Esophagus squamous epithelium (tissue), 5 donors: ENCODE measurements around the gene GP9. TPM values are rescaled to one million over a fixed set of nuclear protein-coding genes. Genes with fewer than 3 reads are reported as not detected.

Experiments used
- DNase-seq: peaks from one replicate; lab custom pipeline; 2025; lab: John Stamatoyannopoulos, UW
- H3K27ac ChIP-seq, 4 donors: fragments of 200-600 bp; sonication (generic); one replicate each; pipeline ENCODE4 v1.5.1; 2016 to 2019; ENCODE audit warnings: mild to moderate bottlenecking in 1 of 4
- H3K27me3 ChIP-seq, 4 donors: fragments of 200-600 bp; sonication (generic); 1 replicate in 3 of 4; 2 replicates in 1 of 4; pipeline versions ENCODE4 v1.5.1 to v1.6.0; 2017 to 2021; ENCODE audit warnings: antibody characterized with exemption in 1 of 4
- H3K36me3 ChIP-seq, 3 donors: fragments of 200-600 bp; sonication (generic); one replicate each; pipeline ENCODE4 v1.5.1; 2016 to 2019
- H3K4me1 ChIP-seq, 3 donors: fragments of 200-600 bp; sonication (generic); one replicate each; pipeline ENCODE4 v1.5.1; 2017 to 2019
- H3K4me3 ChIP-seq, 4 donors: fragments of 200-600 bp; sonication (generic); 1 replicate in 3 of 4; 2 replicates in 1 of 4; pipeline ENCODE4 v1.5.1; 2016 to 2019; ENCODE audit warnings: mild to moderate bottlenecking in 2 of 4, moderate library complexity in 1 of 4
- H3K9me3 ChIP-seq, 3 donors: fragments of 200-600 bp; sonication (generic); one replicate each; pipeline ENCODE4 v1.5.1; 2016 to 2019
- CTCF ChIP-seq, 6 experiments: fragments of 450-650 bp in 4 of 6; fragments of 200-600 bp in 2 of 6; sonication (generic) in 2 of 6; IDR thresholded peaks; one replicate each; pipeline ENCODE4 v1.5.1; 2016 to 2019; ENCODE audit warnings: antibody characterized with exemption in 6 of 6, mild to moderate bottlenecking in 4 of 6, moderate library complexity in 4 of 6
- POLR2A ChIP-seq, 4 donors: fragments of 450-650 bp; IDR thresholded peaks; one replicate each; pipeline ENCODE4 v1.6.1; 2017; ENCODE audit warnings: antibody characterized with exemption in 4 of 4, mild to moderate bottlenecking in 4 of 4, moderate library complexity in 3 of 4
- WGBS, 2 donors: methylation state at CpG; one replicate each; pipeline ENCODE4 v1.1.5; 2018; 5-methylcytosine and 5-hydroxymethylcytosine counted together
- intact Hi-C: fragments of 100-400 bp; cut with DNase I; formaldehyde crosslinking; loops from one replicate; pipeline ENCODE4 v1.15.0; 2022
- total RNA-seq, 4 donors: library from RNA; depleted of rRNA; stranded (reverse); fragments of >200 nt; gene quantifications; one replicate each; pipeline ENCODE4 v1.1.0, GENCODE V29; 2016
- donor health status: DM: yes; HTN: yes; CAD: no.

GP9 gene
- total RNA-seq, 4 donors from 2014 or later: not detected

- WGBS, 2 donors: 44 to 79% methylated on average over 4 to 6 of the region's 10 CpGs
- Histone ChIP-seq H3K4me1 (peaks cover 6 to 11% (median 6%) of the 10 kb centered on the region in 3 donors), H3K36me3 (peaks cover 0 to 13% (median 0%) of the 10 kb centered on the region in 3 donors), H3K4me3 (no peak overlapping the region), H3K9me3 (no peaks in the 10 kb centered on the region), H3K27me3 (no peaks in the 10 kb centered on the region), H3K27ac (no peak overlapping the region)
- no peak for TF ChIP-seq POLR2A (IDR thresholded peaks at IDR 0.05)
- no peak for TF ChIP-seq CTCF (IDR thresholded peaks at IDR 0.05)
- DNase-seq: no peak
- intact Hi-C loops: no loop called here
Observed at GRCh38 chr3:129031476-129032215, 28.9 kb upstream of the GP9 start.

- Histone ChIP-seq H3K4me3 (no peak overlapping the region), H3K36me3 (peaks cover 0 to 13% (median 0%) of the 10 kb centered on the region in 3 donors), H3K4me1 (no peaks in the 10 kb centered on the region), H3K9me3 (no peaks in the 10 kb centered on the region), H3K27me3 (no peaks in the 10 kb centered on the region), H3K27ac (no peak overlapping the region)
- intact Hi-C loops: no loop called here
- no peak for DNase-seq
- TF ChIP-seq CTCF (IDR thresholded peaks at IDR 0.05) (no peak), POLR2A (IDR thresholded peaks at IDR 0.05) (no peak)
- 87 to 90% methylated on average over 4 to 7 of the region's 14 CpGs for WGBS, 2 donors
Observed at GRCh38 chr3:129032716-129033115, 27.9 kb upstream of the GP9 start.

- WGBS, 2 donors: 69 to 85% methylated on average over 5 to 6 of the region's 7 CpGs
- H3K27ac ChIP-seq: no peak overlapping the region
- no peak for DNase-seq
- no peak overlapping the region for H3K4me3 ChIP-seq
- H3K9me3 ChIP-seq: no peaks in the 10 kb centered on the region
- intact Hi-C loops: no loop called here
- TF ChIP-seq POLR2A (IDR thresholded peaks at IDR 0.05) (no peak), CTCF (IDR thresholded peaks at IDR 0.05) (no peak)
- H3K27me3 ChIP-seq: peaks cover 0 to 2% (median 0%) of the 10 kb centered on the region in 4 donors
- peaks cover 0 to 13% (median 0%) of the 10 kb centered on the region in 3 donors for H3K36me3 ChIP-seq
- no peaks in the 10 kb centered on the region for H3K4me1 ChIP-seq
Observed at GRCh38 chr3:129033151-129033550, 27.4 kb upstream of the GP9 start.

- TF ChIP-seq POLR2A (IDR thresholded peaks at IDR 0.05) (no peak), CTCF (IDR thresholded peaks at IDR 0.05) (no peak)
- H3K27ac ChIP-seq: no peak overlapping the region
- H3K4me3 ChIP-seq: no peak overlapping the region
- DNase-seq: no peak
- intact Hi-C loops: no loop called here
- no peaks in the 10 kb centered on the region for H3K4me1 ChIP-seq
- no peaks in the 10 kb centered on the region for H3K9me3 ChIP-seq
- 85 to 86% methylated on average over 5 to 6 of the region's 12 CpGs for WGBS, 2 donors
- peaks cover 0 to 13% (median 0%) of the 10 kb centered on the region in 3 donors for H3K36me3 ChIP-seq
- H3K27me3 ChIP-seq: peaks cover 0 to 7% (median 0%) of the 10 kb centered on the region in 4 donors
Observed at GRCh38 chr3:129033633-129034321, 26.8 kb upstream of the GP9 start.

GRCh38 chr3:129034642-129035041 is 25.9 kb upstream of the GP9 start:
- intact Hi-C loops: no loop called here
- no peak for DNase-seq
- Histone ChIP-seq H3K4me3 (no peak overlapping the region), H3K27ac (no peak overlapping the region), H3K4me1 (no peaks in the 10 kb centered on the region), H3K9me3 (no peaks in the 10 kb centered on the region), H3K36me3 (peaks cover 0 to 13% (median 0%) of the 10 kb centered on the region in 3 donors), H3K27me3 (peaks cover 0 to 16% (median 0%) of the 10 kb centered on the region in 4 donors)
- WGBS, 2 donors: 77 to 79% methylated on average over 5 of the region's 6 CpGs
- no peak for TF ChIP-seq POLR2A (IDR thresholded peaks at IDR 0.05)
- no peak for TF ChIP-seq CTCF (IDR thresholded peaks at IDR 0.05)
